GM18499 (cell line): ENCODE measurements around the gene PLPP1.
"Not testable (repeated sequence)": the region's sequence is repeated elsewhere in the genome, so short reads cannot be mapped to it uniquely, and the experiment has no call there.

ENCODE experiments used
- ATAC-seq: cut with Tn5 transposase; IDR thresholded peaks from one replicate; pipeline ENCODE4 v1.9.1; 2021; ENCODE audit warnings: moderate number of reproducible peaks; ENCODE audit not compliant: insufficient read depth, unreplicated experiment

PLPP1 gene

DNA sequence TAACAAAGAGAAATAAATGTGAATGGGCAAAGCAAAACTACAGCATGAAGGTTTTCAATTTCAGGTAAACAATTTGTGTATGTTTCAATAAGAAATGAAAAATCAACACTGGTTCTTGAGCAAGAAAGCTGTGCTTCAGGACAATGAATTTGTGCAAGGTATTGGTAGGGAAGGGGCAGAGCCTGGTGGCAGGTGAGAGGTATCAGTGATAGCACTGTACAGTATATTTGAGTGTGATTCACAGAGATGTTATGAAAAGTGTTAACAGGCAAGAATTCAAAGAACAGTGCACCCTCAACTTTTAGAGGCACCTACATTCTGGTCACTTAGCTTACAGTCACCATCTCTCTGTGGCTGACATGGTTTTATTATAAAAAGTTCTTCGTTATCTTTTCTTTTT lies 25.7 kb downstream of the PLPP1 start:
- no peak for ATAC-seq

DNA sequence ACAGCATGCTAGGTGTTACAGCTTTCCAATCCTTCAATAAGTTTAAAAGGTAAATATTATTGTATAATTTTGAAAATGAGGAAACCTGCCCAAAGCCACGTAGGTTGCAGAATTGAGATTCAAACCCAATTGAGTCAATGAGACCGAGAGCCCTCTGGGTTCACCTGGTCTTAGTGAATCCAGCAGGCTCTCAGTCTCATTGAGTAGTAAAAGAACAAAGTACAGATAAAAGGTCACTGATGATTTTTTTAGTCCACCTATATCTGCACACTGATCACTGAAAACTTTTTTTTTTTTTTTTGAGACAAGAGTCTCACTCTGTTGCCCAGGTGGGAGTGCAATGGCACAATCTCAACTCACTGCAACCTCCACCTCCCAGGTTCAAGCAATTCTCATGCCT lies 27.2 kb downstream of the PLPP1 start:
- ATAC-seq = no peak

DNA sequence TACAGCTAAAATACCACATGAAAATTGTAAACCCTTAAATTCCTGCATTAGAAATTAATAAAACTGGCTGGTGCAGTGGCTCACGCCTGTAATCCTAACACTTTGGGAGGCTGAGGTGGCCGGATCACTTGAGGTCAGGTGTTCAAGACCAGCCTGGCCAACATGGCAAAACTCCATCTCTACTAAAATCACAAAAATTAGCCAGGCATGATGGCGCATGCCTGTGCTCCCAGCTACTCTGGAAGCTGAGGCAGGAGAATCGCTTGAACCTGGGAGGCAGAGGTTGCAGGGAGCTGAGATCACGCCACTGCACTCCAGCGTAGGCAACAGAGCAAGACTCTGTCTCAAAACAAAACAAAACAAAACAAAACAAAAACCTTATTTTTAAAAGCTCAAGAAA lies 29.1 kb downstream of the PLPP1 start:
- not testable (repeated sequence) for ATAC-seq

DNA sequence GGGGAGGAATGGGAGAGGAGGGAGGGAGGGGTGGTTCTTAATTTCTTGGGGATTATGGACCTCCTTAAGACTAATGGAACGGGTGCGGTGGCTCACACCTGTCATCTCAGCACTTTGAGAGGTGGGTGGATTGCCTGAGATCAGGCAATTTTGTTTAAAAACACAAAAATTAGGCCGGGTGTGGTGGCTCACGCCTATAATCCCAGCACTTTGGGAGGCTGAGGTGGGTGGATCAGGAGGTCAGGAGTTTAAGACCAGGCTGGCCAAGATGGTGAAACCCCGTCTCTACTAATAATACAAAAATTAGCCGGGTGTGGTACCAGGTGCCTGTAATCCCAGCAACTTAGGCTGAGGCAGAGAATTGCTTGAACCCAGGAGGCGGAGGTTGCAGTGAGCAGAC lies 30.8 kb downstream of the PLPP1 start:
- ATAC-seq = not testable (repeated sequence)

DNA sequence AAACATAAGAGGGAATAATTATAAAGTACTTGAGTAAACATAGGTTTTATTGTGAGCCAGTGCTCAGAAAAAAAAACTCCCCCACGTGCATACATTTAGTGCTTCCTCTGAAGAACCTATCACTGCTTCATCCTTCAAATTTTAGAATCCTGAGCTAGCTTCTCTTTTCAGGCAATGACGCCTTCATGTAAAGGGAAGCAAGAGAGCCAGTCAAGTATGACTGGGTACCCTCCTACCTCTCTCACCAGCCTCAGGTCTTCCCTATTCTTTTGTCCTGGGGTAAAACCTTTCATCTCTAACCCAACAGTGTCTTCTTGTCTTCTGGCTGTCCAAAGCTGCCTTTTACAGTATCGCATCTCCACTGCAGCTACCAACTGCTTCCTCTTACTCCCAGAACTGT lies 32.0 kb downstream of the PLPP1 start:
- no peak for ATAC-seq

DNA sequence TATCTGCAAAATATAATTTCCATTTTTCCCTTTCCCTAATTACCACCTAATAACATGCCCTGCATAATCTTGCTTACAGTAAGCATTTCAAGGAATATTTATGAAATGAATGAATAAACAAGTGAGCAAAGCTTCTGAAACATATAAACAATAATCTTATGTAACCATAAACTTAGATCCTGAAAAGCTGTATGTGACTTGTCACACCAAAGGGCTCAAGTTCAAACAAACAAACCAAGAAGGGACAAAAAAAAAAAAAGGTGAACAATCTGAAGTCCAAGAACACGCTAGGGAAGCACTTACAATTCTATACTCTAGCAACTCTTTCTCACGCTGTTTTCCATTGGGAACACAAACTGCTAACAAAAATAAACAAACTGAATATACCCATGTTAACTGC lies 36.3 kb downstream of the PLPP1 start:
- no peak for ATAC-seq

DNA sequence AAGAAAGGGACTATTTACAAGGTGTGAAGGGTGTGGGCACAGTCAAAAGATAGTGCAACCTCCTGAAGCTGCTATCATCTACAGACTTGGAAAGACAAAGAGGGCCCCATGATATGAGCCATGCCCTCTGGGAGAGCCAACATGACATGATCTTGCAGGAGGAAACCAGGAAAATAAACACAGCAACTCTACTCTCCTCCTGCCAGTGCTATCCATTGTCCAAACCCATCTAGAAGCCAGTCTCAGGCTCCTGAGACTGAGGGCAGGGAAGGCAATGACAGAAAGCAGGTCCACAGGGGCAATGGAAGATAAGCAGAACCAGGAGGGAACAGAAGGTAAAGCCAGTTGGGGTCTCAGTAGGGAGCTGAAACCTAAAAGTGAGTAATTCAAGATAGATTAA lies 37.1 kb downstream of the PLPP1 start:
- no peak for ATAC-seq

DNA sequence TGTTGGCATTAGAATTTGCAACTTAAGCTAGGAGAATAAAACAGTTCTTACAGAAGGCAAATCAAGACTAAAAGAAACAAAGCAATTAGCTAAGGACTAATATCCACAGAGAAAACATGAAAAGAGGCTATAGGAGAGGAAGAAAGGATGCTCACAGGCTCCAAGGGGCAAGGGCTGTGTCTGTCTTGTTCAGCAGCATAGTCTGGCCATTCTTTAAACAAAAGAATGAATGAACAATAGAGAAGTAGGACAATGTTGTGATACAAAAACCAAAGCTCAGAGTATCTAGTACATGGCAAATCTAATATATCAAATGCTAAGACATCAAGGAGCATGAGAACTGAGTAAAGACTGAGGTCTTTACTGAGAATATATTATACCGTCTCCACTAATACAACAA lies 39.5 kb downstream of the PLPP1 start:
- ATAC-seq = no peak

DNA sequence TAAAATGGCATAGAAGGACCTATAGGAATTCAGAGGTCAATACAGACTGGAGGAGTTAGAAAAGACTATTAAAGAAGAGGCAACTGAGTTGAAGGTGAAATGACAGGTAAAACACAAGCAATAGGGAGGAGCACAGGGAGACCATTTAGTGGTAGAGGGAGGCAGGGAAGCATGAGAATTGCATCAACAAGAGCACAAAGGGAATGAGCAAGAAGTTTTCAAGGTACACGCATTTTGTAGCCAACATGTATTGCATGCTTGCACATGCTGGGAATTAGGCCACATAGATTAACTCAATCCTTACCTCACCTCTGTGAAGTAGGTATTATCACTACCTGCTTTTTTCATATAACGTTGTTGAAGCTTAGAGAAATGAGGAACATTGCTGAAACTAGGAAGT lies 42.3 kb downstream of the PLPP1 start:
- no peak for ATAC-seq

DNA sequence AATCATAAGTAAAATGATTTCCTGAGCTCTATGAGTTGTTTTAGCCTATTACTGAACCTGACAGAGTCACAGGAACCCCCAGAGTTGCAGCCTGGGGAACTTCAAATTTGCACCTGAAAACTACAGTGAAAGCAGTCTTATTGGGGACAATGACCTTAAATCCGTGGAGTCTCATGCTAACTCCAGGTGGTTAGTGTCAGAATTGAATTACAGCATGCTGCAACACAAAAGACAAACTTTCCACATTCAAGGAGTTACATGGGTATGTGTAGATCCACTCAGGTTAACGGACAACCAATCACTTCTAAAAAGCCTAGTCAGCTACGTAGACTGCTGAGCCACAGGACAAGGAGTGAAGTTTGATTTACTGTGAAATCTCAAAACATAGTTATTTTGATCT lies 49.7 kb downstream of the PLPP1 start:
- no peak for ATAC-seq

DNA sequence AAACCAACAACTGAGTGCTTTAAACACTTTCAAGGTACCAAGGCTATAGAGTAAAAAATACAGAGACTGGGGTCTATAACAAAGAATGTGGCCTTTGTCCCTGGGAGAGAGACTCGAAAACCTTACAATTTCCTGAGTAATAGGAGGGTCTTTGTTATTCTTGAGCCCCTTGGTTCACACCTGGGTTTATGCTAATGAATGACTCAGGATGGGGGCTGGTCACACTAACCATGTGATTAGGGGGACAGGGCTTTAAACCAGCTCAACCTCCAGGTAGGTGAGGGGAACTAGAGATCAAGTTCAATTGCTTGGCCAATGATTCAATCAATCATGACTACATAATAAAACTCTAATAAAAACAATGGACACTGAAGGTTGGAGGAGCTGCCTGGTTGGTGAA lies 50.2 kb downstream of the PLPP1 start:
- ATAC-seq = no peak

DNA sequence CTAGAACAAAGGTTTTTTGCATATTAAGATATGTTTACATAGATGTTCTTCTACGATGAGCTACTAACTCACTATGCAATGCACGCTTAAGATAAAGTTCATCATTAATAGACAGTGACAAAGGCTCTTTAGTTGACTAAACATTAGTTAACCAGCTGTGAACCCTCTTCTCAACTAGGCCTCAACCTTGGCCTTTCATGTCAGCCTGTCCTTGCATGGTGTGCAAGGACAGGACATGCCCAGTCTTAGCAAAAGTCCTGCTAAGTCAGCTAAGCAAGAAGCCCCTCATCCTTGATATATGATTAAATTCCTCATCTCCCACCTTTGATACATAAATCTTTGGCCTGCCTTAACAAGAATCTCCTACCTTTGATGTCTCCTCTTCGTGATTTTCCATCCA lies 50.9 kb downstream of the PLPP1 start:
- ATAC-seq = no peak

DNA sequence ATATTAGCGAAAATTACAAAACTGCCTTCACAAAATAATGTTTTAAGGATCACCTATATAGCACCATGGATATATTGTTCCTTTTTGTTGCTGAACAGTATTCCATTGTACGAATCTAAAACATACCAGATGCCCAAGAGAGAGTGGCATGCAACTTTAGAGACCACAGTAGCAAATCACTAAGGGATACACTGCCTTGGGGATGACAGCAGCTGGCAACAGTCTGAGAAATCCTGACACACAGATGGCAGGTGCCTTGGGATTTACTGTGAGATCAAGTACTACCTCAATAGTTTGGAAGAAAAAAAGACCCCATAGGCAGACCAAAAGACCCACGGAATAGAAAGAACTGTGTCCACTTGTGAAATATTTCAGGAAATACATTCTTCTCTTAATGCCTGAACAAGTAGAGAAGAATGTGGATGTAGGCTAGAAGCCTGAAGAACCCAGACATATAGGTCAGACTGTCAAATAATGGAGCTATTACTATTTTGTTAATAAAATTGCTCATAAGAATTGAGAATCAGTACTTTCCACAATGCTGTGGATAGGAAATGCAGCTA lies 53.4 kb downstream of the PLPP1 start:
- ATAC-seq = no peak

DNA sequence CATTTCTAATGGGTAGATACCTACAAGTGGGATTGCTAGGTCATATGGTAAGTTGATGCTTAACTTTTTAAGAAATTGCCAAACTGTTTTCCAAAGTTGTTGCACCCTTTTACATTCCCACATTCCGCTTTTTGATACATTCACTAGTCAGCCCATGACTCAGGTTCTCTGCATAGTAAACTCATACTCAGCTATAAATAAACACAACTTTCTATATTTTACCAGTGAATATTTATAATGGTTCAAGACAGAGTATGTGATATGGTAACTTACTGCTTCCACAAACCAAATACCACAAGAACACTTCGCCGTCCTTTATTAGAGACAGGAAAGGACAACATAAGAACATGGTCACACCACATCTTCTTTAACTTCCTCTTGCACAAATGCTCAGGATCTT lies 54.0 kb downstream of the PLPP1 start:
- no peak for ATAC-seq

DNA sequence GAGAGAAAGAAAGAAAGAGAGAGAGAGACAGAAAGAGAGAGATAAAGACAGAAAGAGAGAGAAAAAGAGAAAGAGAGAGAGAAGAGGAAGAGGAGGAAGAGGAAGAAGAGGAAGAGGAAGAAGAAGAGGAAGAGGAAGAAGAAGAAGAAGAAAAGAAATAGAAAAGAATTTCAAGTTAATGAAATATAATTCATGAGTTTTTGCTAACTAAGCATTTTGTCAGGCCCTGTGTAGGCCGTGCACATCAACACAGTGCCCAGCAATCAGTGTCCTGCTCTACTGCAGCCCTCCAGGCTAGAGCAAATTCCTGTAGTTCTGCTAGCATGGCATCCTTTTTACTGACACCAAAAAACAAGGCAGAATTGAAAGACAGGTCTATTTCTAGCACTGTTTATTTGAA lies 62.1 kb downstream of the PLPP1 start:
- no peak for ATAC-seq

DNA sequence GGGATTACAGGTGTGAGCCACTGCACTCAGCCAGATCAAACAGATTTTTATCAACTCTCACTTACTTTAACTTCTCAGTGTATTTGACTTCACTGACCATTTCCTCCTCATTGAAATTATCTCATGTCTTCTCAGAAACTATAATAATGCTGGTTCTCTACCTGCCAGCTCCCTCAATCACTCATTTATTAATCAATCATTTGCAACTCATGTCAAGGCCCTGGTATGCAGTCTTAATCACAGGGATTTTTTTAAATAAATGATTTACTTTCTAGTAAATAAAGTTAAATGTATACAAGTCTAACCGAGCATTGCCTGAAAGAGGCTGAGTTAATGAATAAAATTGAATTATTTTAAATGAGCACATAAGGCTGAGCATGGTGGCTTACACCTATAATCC lies 63.3 kb downstream of the PLPP1 start:
- no peak for ATAC-seq

DNA sequence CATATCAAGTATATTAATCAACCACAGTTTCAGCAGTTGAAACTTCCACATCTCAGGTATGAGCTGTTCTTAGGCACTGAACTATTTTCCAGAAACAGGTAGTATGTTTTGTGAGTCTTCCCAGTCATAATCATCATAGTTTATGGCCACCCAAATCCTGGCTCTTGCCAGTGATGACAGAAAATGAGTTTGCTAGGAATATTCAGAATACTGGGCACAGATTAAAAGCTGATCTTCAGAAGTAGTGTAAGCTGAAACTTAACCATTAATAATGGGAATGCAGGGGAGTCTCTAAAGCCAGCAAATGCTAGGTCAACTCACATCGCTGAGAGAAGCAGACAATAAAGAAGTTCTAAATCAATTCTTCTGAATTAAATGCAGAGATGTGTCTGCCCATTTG lies 64.5 kb downstream of the PLPP1 start:
- ATAC-seq = no peak

DNA sequence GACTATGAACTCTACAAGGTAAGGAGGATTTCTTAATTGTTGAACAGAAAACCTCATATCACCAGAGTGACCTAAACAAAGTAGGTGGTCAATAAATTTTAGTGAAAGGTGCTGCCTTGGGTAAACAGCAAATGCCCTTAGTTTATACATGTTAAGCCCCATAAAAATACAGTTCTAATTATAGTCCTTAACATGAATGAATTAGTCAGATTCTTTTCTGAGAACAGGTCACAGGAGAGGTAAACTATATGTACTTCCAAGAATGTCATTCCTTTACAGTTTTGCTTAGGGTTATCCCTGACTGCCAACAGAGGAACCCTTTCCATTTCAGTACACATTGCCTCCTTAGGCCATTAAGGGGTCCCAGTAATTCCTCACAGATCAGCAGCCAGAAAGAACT lies 64.9 kb downstream of the PLPP1 start:
- ATAC-seq = no peak

DNA sequence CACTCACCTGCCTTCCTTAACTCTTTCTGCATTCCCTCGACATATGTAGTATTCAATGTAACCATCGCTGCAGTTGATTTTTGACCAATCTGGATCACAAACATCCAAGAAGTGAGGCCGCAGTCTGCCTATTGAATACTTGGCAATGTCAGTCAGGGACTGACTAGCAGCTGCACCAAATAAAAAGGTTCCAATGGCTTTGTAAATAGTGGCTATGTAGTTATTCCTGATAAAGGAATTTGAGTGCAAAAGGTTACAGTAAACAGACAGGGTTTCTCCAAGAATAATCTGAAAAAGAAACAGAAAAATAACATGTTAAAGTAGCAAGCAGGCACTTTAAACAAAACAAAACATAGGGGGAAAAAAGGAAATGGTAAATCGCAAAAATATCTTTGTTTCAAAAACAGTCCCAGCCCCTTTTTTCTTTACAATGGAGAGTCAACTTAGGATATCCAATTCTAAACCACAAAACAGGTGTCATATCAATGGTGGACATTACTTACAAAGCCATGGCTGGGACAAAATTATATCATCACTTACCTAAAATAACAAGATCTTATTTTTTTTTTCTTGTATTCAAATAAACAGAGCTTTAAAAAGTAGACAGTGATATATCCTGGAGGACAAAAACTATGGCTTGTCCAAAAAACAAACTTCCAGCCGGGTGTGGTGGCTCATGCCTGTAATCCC lies 66.8 kb downstream of the PLPP1 start:
- ATAC-seq = no peak

DNA sequence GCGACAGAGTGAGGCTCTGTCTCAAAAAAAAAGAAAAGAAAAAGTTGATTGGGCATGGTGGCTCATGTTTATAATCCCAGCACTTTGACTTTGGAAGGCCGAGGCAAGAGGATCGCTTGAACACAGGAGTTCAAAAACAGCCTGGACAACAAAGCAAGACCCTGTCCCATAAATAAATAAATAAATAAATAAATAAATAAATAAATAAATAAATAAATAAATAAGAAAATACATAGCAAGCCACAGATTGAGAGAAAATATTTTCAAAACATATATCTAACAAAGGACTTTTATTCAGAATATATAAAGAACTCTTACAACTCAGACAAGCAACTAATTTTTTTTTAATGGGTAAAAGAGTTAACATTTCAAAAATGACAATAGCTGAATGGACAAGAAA lies 71.2 kb downstream of the PLPP1 start:
- ATAC-seq = no peak

DNA sequence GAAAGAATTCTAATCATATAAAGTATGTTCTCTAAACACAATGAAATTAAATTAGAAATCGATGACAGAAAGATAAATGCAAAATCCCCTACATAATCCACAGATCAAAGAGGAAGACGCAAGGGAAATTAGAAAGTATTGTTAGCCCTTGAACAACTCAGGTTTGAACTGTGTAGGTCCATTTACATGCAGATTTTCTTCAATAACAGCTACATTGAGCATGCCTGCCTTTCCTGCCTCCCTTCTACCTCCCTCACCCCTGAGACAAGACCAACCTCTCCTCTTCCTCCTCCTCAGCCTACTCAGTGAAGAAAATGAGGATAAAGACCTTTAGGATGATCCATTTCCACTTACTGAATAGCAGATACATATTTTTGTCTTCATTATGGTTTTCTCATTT lies 75.2 kb downstream of the PLPP1 start:
- no peak for ATAC-seq

DNA sequence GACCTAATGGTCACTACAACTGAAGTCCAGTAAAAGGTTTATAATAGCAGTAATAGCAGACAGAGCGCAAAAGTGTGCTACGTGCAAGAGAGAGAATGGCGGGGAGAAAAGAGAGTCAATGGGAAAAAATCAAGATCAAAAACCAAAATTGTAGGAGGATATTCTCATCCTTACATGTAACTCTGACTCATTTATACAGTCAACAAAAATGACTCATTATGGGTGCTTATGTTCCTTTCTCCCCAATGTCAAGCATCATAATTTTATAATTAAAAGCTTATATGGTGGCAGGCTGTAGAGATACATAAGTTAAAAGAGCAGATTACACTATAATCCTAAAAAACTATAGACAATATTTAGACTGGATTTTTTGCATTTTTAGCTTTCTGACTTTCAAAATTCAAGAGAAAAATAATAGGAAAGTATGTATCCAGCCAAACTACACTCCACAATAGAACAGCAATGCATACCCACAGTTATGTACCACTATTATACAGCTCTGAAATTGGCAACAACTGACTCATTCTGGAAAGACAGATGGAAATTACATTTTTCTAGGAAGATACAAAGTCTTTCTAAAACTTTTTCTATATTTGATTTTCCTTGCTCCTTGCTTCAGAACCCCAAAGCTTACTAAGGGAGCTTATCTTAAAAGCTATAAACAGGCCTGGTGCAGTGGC lies 78.4 kb downstream of the PLPP1 start:
- no peak for ATAC-seq
